GM18520 (cell line): Measurements from ENCODE around the gene CDRT4.
"Not testable (repeated sequence)": the region's sequence is repeated elsewhere in the genome, so short reads cannot be mapped to it uniquely, and the experiment has no call there.

ENCODE experiments used
- ATAC-seq: cut with Tn5 transposase; IDR thresholded peaks from one replicate; pipeline ENCODE4 v1.9.1; 2021; ENCODE audit not compliant: unreplicated experiment

Gene CDRT4

DNA sequence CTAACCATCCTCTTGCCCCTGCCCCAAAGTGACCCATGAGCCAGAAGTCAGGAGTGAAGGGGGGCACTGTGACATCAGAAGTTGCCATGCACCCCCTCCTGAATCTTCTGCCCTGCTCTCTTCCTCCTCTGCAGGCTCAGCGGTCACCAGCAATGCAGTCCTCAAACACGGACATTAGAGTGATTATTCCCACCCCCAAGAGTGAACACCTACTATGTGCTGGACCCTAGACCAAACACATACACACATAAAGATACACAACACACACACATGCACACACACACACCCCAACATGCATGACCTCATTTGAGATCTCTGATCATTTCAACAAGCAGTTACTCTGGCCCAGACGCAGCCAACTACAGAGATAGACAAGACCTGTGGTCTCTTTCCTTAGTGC lies at the start of gene CDRT4:
Gene CDRT4 (minus strand): TSS at position 30 of the 400 bp plus-strand sequence. CDS start 27,383 bp downstream, outside the sequence.
- no peak for ATAC-seq

DNA sequence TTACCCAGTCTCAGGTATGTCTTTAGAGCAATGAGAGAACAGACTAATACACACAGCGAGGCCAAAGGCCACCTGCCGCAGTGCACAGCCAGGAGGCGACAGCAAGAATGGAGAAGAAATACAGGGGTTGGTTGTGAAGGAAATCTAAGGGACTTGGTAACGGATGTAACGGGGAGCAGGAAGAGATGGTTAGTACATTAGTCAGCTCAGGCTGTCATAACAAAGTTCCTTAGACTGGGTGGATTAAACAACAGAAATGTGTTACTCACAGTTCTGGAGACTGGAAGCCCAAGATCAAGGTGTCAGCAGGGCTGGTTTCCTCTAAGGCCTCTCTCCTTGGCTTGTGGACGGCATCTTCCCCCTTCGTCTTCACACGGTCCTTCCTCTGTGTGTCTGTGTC lies 48.7 kb upstream of the CDRT4 start:
- ATAC-seq = no peak

DNA sequence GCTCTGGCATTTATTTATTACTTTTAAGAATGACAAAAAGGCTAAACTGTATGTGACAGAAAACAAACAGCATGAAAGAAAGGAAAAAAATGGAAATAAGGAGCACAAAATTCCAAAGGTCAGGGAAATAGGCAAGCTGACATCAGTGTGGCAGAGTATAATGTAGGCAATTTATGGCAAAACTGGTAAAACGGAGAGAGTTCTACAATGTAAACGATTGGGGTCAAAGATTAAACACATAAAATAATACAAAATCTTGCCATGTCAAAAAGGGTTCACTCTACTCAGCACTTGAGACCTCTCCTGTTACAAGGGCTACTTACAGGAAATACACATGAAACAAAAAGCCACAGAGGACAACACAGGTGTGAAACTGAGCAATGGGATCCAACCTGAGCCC lies 47.0 kb upstream of the CDRT4 start:
- no peak for ATAC-seq

DNA sequence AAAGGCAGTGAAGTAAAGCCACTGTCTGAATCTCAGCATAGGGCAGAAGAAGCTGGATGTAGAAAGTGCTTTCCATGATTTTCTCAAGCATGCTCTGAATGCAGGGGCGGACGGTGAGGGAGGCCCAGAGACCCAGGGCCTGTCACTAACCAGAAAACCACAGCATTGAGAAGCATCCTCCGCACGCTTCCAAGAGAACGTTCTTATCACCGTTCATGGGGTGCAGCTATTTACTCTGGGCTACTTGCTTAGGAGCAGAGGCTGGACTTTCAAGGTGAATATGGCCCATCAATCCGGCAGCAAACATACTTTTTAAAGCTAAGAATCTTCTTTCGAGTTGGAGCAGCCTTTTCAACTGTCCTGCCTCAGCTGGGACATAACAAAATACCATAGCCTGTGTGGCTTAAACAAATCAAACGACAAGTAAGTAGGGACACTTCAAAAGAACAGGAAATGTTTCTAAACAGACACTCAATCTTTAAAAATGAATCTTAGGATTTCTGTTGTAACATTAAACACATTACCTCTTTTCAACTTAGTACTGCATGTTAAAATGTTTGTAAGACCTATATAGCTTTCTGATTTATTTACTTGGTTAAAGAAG lies 46.5 kb upstream of the CDRT4 start:
- no peak for ATAC-seq

DNA sequence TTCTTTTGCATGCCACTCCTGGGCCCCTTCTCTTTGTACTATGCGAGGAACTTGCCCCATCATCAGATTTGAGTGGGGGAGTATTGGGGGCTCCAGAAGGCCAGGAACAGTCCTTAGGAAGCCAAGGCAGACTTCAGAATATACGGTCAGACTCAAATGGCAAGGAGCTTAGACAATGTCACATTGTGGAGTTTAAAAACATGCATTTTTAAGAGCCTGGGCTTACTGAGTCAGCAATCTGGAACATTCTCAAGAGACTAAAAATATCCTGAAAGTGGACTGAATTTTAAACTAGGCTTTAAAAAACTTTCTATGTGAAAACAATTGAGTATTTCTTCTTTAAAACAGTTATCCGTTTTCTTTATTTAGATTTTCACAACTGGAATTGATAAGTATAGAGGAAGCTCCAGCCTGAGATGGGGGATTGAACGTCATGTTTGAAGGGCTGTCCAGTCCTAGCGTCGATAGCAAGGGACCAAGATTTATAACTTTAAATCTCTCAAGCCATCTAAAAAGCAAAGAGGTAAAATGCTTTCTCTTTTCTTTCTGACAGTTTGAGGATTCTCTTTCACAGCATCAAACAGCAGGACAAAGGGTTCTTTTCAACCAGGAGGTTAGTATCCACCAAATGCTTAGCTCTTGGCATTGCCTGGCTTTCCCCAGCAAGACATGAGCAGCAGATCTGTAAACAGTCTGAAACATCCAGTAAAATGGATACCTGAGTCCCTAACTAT lies 45.8 kb upstream of the CDRT4 start:
- ATAC-seq = no peak

DNA sequence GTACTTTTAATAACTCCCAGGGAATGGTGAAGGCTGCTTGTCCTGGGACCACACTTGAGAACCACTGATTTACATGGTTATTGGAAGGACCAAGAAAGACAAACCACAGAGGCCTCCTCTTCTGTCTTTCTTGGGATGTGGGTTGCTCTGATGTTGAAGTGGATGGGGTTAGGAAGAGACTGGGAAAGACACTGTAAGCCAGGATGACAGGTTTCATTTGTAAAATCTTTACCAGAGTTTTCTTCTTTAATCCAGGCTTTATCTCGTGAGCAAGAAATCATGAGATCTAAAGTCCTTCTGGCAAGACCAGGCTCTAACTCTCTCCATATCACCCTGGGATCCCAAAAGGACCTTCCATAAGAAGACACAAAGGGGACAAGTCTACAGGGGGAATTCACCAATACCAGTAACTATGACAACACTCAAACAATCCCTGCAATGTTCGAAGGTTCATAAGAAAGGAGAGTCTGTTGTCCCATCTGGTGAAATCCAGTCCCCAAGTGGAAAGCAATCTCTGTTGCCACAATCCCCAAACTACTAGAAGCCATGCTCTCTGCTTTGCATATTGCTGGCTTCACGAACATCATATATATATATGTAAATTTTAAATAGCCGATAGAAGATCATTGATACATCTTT lies 44.8 kb upstream of the CDRT4 start:
- ATAC-seq = no peak

DNA sequence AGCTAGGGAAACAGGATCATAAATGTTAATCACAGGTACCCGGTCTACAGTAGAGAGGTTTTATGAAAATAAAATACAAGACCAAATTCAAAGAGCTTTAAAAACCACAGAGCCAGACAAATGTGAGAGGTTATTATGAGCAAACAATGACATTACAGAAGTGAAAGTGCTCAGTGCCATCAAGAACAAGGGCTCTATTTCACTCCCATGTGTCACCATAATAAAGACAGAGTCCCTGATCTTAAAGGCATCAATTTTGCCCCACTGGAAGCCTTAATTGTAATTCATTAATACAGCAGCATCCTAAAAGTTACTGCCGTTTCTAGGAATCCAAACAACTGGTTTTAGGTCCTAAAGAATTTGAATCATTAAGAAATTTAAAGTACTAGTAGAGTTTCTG lies 43.7 kb upstream of the CDRT4 start:
- ATAC-seq = no peak

DNA sequence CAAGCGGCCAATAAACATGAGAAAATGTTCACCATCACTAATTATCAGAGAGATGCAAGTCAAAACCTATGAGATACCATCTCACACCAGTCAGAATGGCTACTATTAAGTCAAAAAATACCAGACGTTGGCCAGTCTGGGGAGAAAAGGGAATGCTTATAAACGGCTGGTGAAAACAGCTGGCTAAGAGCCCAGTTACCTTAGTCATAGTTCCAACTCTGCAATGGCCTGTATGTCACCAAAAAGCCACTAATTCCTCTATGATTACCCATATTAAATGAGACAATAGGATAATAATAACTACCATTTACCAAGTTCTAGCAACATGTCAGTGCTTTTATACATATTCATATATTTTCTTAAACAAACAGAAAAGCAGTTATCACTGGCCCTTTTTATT lies 42.9 kb upstream of the CDRT4 start:
- ATAC-seq = no peak

DNA sequence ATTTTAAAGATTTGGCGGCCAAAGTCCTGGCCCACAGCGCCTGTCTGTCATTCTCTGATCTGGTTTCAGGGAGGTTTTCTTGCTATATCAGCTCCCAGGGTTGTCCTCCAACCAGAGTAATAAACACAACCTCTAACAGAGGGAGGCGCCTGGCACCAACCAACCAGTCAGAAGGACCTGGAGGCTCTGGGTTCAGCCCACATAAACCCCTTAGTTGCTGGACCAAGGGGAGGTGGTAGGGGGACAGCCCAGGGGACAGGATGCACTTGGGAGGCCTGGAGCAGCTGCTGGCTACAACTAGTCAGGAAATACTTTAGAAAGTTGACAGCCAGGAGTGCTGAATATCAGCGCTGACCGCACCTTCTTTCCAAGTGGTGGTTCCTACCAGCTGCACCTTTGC lies 41.7 kb upstream of the CDRT4 start:
- ATAC-seq = no peak

DNA sequence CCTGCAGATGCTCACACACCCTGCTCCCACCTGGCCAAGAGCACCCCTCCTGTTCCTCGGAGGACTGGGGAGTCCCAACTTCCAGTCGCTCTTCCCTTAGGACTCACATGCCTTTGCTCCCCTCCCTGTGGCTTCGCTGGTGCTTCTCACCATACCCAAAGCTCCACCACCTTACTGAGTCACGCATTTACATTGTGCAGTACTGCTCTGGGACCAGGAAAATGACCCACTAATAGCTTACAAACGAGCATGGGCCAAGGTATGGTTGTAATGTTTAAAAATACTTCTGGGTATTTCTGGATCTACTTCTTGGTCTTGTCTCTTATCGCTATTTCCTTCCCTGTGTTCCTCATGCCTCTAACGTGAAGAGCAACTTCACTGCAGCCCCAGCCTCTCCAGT lies 41.0 kb upstream of the CDRT4 start:
- ATAC-seq = no peak

DNA sequence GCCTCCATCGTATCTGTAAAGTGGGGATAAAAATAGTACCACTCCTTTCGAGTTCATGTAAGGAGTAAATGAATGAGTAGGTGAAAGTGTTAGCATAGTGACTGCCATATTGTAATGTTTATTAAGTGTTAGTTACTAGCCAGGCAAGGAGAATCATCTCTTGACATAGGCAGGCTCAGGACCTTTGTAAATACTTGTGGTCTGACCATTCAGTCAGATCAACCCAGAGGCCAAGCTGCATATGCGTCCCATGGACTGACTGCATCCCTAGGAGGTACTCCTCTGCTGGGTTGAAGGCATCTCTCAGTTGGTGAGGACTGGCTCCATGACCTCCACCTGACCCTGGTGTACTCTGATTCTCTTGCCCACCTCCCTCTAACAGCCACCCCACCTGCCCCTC lies 40.5 kb upstream of the CDRT4 start:
- ATAC-seq = no peak

DNA sequence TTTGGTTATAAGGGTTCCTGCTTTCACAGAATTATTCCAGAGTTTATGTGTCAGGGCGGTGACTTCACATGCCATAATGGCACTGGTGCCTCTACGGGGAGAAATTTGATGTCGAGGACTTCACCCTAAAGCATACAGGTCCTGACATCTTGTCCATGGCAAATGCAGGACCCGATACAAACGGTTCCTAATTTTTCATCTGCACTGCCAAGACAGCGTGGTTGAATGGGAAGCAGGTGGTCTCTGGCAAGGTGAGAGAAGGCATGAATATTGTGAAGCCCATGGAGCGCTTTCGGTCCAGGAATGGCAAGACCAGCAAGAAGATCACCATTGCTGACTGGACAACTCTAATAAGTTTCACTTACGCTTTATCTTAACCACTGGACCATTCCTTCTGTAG lies 39.6 kb upstream of the CDRT4 start:
- no peak for ATAC-seq

DNA sequence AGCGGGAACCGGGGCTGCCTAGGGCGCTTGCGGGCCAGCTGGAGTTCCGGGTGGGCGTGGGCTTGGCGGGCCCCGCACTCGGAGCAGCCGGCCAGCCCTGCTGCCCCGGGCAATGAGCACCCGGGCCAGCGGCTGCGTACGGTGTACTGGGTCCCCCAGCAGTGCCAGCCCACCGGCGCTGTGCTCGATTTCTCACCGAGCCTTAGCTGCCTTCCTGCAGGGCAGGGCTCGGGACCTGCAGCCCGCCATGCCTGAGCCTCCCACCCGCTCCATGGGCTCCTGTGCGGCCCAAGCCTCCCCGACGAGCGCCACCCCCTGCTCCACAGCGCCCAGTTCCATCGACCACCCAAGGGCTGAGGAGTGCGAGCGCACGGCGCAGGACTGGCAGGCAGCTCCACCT lies 38.3 kb upstream of the CDRT4 start:
- ATAC-seq = not testable (repeated sequence)

DNA sequence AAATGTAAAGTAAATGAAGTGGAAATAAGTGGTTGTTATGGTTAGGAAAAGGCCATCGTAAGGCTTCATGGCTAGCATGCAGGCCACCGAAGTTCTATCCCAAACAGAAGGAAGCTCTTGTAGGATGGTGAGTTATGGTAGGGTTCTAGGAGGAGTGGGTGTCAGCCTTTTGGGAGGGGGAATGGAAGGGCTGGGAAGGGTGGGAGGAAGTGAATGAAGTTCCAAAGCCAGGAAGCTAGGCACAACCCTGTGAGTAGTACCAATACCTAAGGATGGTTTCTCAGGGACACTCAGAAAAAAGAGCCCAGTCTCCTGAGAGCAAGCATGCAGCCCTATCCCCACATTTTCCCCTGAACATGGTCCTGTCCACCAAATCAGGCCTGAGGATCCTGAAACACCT lies 36.3 kb upstream of the CDRT4 start:
- ATAC-seq = no peak

DNA sequence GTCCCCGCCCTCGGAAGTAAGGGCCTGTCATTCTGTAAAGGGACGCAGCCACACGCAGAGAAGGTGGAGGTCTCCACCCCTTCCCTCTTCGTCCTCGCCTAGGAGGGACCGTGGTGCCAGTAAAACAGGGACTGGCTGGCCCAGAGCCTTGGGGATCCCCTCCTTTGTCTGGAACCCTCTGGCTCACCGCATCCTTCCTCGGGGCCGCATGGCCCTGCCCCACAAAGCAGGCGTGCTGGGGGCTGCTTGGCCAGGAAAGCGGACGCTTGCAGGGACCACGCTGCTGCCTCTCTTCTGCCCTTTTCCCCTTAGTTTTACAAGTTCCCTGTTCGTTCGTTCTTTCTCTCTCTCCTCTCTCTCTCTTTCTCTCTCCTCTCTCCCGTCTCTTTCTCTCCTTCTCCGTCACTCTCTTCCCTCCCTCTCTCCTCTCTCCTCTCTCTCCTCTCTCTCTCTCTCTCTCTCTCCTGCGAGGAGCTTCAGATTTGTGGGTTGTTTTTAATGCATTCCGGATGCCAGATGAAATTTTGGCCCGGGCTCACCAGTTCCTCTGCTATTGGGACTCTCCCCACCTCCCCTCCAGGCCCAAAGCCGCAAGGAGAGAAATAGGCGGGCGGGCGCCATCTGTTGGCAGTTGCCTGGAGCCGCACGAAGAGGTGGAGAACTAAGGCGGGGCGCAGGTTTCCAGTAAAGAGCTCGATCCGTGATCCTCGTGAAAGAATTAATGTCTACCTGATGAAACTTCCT lies 35.1 kb upstream of the CDRT4 start:
- ATAC-seq = no peak

DNA sequence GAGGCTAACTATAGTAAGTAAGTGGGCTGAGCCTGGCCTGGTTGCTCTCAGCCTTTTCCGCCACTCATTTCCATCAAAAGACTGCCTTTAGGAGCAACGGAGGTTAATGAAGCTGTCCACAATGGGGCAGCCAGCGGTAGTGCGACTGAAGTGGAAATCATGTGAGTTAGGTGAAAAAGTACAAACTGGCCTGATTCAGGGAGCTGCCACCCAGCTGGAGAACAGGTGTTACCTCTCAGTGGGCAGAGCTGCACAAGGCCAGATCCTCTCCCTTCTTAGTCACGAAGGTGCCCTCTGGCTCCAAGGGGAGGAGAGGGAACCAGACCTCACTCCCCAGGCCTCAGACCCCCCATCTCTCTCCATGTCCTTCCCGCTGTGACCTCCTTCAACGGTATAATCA lies 34.4 kb upstream of the CDRT4 start:
- no peak for ATAC-seq

DNA sequence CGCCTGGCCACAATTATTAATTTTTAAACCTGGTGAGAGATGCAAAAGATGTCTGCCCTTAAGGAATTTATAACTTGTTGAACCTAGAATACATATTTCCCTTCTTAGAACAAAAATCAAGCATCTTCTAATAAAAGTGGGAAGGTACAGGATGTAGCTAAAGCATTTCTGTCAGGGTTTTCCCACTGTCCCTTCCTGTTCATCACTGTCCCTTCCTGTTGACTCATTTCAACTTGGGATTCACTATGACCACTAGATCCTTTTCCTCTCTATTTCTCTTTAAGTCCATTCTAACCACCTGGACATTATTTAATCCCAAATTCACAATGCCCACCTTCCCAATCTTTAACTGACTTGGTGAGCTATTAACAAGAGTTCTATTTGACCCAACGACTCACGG lies 33.9 kb upstream of the CDRT4 start:
- no peak for ATAC-seq

DNA sequence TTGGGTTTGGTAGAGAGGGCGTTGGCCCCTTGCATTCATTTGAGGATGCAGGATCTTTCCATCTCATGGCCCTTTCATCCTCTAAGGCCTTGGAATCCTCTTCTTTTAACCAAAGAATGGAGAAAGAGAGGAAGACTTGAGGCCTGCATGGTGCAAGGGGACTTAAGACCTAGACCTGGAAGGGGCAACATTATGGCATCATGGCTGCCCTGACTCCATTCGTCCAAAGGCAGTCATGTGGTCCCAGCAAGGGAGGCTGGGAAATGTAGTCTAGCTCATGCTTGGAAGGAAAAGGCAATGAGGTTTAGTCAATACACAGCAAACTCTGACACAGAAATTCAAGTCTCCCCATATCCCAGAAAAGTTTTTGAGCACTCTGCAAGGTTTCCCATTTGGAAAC lies 30.7 kb upstream of the CDRT4 start:
- ATAC-seq = no peak

DNA sequence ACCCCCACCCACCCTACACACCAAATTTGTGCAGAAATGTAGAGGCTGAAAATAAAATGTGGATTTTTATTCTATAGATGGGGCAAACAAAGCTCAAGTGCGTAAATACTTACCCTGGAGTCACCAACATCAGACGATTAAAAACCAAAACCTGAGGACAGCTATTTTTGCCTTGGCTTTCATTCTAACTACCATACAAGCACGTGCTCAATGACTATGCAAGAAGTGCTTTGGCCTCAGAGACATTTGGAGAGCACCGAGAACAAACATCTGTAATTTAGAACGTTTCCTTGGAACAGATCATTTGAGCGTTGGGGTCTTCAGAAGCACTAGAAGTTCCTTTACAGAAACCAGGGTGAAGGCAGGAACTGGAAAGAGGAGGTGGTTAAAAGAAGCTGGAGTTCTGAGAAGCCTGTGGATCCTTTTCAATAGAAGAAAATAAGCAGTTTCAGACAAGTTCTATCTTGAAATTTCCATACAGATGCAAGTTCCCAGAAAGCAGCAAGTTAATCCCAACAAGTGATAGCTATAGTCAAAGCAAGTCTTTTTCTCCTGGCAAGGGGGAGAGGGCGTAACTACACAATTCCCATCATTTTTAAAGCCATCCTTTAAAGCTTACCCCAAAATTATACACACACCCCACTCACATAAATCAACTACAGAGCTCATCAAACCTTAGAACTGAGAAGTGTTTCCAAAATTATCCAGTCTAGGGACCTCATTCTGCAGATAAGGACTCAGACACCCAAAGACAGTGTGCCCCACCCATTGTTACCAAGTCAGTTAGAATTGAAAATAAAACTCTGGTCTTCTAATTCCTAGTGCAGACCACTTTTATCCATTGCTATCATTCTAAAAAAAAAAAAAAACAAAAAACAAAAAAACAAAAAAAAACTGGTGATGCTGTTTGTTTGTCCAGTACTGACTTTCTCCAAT lies 29.6 kb upstream of the CDRT4 start:
- no peak for ATAC-seq

DNA sequence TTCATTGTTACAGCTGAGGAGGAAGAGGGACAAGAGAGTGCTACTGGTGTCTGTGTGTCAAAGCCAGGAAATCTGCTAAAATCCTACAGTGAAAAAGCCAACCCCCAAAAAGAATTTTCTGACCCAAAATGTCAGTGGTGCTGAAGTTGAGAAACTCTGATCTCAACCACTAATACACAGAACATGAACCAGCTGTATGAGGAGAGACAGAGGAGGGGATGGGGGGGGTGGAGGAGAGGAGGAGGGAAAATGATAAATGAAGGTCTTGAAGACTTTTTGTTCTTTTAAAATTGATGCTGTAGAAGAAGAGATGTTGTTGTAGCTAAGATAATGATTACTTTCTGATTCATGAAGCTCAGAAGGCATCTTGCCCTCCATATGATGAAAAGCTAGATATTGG lies 27.4 kb upstream of the CDRT4 start:
- ATAC-seq = no peak

DNA sequence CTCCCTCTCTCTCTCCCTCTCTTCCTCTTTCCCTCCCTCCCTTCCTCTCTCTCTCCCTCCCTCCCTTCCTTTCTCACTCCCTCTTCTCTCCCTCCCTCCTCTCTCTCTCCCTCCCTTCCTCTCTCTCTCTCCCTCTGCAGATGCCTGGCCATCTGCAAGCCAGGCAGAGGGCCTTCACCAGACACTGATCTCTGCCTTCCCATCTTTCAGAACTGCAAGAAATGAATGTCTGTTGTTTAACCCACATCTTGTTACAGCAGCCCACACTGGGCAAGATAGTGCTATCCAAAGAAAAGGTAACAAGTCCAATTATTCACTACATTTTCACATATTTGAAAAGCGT lies 26.2 kb upstream of the CDRT4 start:
- no peak for ATAC-seq
